Measurements from ENCODE around the gene SNX27. TPM values are rescaled to one million over a fixed set of nuclear protein-coding genes. Genes with fewer than 3 reads are reported as not detected.

The SNX27 gene
- total RNA-seq, 4 donors from 2014 or later: 48.1 to 61.1 (median 53.8) TPM

GRCh38 chr1:151578941-151579340 is 32.9 kb upstream of the SNX27 start:
- no peak overlapping the region for H3K27ac ChIP-seq
- peaks cover 0 to 87% of the 10 kb centered on the region in 2 donors for H3K36me3 ChIP-seq
- H3K4me3 ChIP-seq: no peak overlapping the region
- no peaks in the 10 kb centered on the region for H3K27me3 ChIP-seq
- peaks cover 0 to 4% (median 0%) of the 10 kb centered on the region in 3 donors for H3K4me1 ChIP-seq
- WGBS, 2 donors (ENCODE audit: low coverage in 1 of 2): 78 to 86% methylated on average over 1 of the region's 1 CpG
- no peak for TF ChIP-seq EP300 (IDR thresholded peaks at IDR 0.05)
- no peak for TF ChIP-seq POLR2AphosphoS5 (IDR thresholded peaks at IDR 0.05)
- no peak for TF ChIP-seq POLR2A (IDR thresholded peaks at IDR 0.05)
- TF ChIP-seq, protein P1, sequence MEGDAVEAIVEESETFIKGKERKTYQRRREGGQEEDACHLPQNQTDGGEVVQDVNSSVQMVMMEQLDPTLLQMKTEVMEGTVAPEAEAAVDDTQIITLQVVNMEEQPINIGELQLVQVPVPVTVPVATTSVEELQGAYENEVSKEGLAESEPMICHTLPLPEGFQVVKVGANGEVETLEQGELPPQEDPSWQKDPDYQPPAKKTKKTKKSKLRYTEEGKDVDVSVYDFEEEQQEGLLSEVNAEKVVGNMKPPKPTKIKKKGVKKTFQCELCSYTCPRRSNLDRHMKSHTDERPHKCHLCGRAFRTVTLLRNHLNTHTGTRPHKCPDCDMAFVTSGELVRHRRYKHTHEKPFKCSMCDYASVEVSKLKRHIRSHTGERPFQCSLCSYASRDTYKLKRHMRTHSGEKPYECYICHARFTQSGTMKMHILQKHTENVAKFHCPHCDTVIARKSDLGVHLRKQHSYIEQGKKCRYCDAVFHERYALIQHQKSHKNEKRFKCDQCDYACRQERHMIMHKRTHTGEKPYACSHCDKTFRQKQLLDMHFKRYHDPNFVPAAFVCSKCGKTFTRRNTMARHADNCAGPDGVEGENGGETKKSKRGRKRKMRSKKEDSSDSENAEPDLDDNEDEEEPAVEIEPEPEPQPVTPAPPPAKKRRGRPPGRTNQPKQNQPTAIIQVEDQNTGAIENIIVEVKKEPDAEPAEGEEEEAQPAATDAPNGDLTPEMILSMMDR (IDR thresholded peaks at IDR 0.05): no peak
- ATAC-seq: no peak
- no peaks in the 10 kb centered on the region for H3K9me3 ChIP-seq

DNA sequence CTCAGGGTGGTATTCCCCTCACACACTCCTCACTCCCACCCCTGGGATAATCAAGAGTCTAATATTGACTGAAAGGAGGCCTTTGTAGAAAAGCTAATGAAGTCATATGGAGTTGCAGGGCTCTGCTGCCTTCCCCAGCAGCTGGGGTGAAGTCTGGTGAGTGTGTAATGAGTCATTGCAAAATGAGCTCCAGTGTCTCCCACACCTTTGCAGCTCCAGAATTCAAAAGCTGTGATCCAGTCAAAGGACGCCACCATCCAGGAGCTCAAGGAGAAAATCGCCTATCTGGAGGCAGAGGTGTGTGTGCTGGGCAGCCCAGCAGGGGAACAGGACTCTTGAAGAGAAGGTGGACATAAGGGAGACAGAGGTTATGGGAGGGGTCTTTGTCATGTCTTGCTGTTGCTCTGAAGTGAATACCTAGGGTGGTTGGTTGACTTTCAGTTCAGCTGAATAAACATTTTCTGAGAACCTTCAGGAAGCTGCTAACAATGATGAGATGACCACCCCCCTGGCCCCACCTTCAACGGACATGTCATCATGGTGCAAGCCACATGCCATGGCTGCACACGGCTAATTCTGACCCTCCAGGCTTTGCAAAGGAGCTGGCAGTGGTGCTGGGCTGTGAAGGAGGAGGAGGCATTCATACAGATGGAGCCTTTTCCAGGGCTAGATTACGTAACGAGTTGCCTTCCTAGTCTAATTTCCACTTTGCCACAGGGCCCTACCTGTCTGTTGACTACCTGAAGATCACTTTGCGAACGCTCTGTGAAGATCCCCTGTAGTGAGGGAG is 32.2 kb upstream of the SNX27 start:
- H3K9me3 ChIP-seq: no peaks in the 10 kb centered on the region
- ATAC-seq: no peak

GRCh38 chr1:151581451-151581850 is 30.4 kb upstream of the SNX27 start:
- Histone ChIP-seq H3K36me3 (peaks cover 0 to 62% of the 10 kb centered on the region in 2 donors), H3K4me3 (no peak overlapping the region), H3K27me3 (no peaks in the 10 kb centered on the region), H3K4me1 (peaks cover 0 to 15% (median 0%) of the 10 kb centered on the region in 3 donors), H3K27ac (no peak overlapping the region), H3K9me3 (no peaks in the 10 kb centered on the region)
- WGBS, 2 donors (ENCODE audit: low coverage in 1 of 2): 32% methylated on average over 4 of the region's 5 CpGs; no CpG with 5 or more reads in 1 of the 2 donors
- TF ChIP-seq POLR2AphosphoS5 (IDR thresholded peaks at IDR 0.05): no peak
- TF ChIP-seq, protein P1 (IDR thresholded peaks at IDR 0.05): no peak
- TF ChIP-seq POLR2A (IDR thresholded peaks at IDR 0.05): no peak
- no peak for TF ChIP-seq EP300 (IDR thresholded peaks at IDR 0.05)
- no peak for ATAC-seq

More for the DNA sequence above, 32.2 kb upstream of the SNX27 start:
- WGBS, 2 donors (ENCODE audit: low coverage in 1 of 2): 80 to 93% methylated on average over 2 to 5 of the region's 8 CpGs
- H3K27me3 ChIP-seq: no peaks in the 10 kb centered on the region
- peaks cover 0 to 80% of the 10 kb centered on the region in 2 donors for H3K36me3 ChIP-seq
- peaks cover 0 to 10% (median 0%) of the 10 kb centered on the region in 3 donors for H3K4me1 ChIP-seq
- no peak overlapping the region for H3K27ac ChIP-seq
- no peak for TF ChIP-seq POLR2AphosphoS5 (IDR thresholded peaks at IDR 0.05)
- TF ChIP-seq POLR2A (IDR thresholded peaks at IDR 0.05): no peak
- TF ChIP-seq, protein P1 (IDR thresholded peaks at IDR 0.05): no peak
- H3K4me3 ChIP-seq: no peak overlapping the region

DNA sequence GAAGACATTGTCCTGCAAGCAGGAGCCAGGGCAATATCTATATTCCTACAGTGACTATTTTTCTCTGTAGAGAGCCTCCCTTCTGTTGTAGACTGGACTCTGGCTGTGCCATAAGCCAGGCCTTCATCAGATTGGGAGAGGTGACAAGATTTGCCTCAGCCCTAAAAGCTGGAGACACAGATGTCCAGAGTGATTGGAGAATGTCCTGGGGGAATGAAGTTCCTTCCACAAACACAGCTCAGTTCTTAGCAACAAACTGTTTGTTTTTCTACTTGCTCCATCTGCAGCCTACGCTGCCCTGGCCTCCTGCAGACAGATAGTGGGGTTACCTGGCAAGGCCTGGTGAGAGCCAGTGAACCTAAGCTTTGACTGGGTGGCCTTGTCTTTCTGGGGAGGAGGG is 29.9 kb upstream of the SNX27 start:
- no peak for TF ChIP-seq POLR2AphosphoS5 (IDR thresholded peaks at IDR 0.05)
- TF ChIP-seq EP300 (IDR thresholded peaks at IDR 0.05): no peak
- TF ChIP-seq POLR2A (IDR thresholded peaks at IDR 0.05): no peak
- TF ChIP-seq, protein P1 (IDR thresholded peaks at IDR 0.05): no peak
- WGBS, 2 donors (ENCODE audit: low coverage in 1 of 2): 60% methylated on average over 1 of the region's 1 CpG; no CpG with 5 or more reads in 1 of the 2 donors
- H3K4me1 ChIP-seq: peaks cover 0 to 15% (median 0%) of the 10 kb centered on the region in 3 donors
- no peak overlapping the region for H3K27ac ChIP-seq
- peaks cover 0 to 57% of the 10 kb centered on the region in 2 donors for H3K36me3 ChIP-seq
- ATAC-seq: no peak
- H3K9me3 ChIP-seq: no peaks in the 10 kb centered on the region
- no peak overlapping the region for H3K4me3 ChIP-seq
- no peaks in the 10 kb centered on the region for H3K27me3 ChIP-seq

DNA sequence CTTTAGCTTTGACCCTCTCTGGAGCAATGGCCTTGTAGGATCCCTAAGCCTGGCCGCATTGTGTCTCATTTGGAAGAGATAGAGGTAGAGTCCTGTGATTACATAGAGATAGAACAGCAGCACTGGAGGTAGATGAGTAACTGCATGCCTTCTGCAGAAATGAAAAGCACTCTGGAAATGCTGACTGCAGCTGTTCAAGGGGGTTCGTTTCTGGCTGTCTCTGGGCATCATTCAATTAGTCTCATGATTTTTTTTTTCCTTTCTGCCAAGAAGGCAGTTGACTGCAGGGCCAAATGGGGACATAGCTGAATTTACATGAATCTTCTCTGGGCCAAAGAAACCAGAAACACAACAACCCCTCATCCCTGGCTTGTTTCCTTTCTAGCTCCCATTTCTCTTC is 28.1 kb upstream of the SNX27 start:
- ATAC-seq: no peak
- Histone ChIP-seq H3K9me3 (no peaks in the 10 kb centered on the region), H3K27me3 (no peaks in the 10 kb centered on the region), H3K27ac (peak overlapping the region in 1 of 4 donors; percentile 14), H3K4me1 (peaks cover 0 to 15% (median 0%) of the 10 kb centered on the region in 3 donors), H3K36me3 (peaks cover 0 to 40% of the 10 kb centered on the region in 2 donors), H3K4me3 (no peak overlapping the region)
- TF ChIP-seq, protein P1 (IDR thresholded peaks at IDR 0.05): no peak
- TF ChIP-seq POLR2A (IDR thresholded peaks at IDR 0.05) (no peak), EP300 (IDR thresholded peaks at IDR 0.05) (no peak), POLR2AphosphoS5 (IDR thresholded peaks at IDR 0.05) (no peak)
- WGBS, 2 donors (ENCODE audit: low coverage in 1 of 2): 29 to 41% methylated on average over 1 to 2 of the region's 2 CpGs
